GM23248 (cell line): ENCODE data around the gene PYURF.

Source experiments
- EZH2 ChIP-seq: fragments of 200-600 bp; sonication (generic); IDR thresholded peaks from 2 replicates; pipeline ENCODE4 v1.6.1; 2018; ENCODE audit warnings: antibody characterized with exemption, mild to moderate bottlenecking; ENCODE audit not compliant: insufficient read depth, poor library complexity, severe bottlenecking
- EZH2phosphoT487 ChIP-seq: fragments of 200-600 bp; sonication (generic); IDR thresholded peaks from 2 replicates; pipeline ENCODE4 v1.6.1; 2018; ENCODE audit warnings: antibody characterized with exemption, moderate library complexity, mild to moderate bottlenecking, low read depth; ENCODE audit not compliant: insufficient read depth

- TF ChIP-seq EZH2 (no peak), EZH2phosphoT487 (no peak)
These were observed 5.8 kb downstream of the PYURF start for GRCh38 chr4:88517825-88518224.
